HepG2 (cell line): ENCODE measurements around the gene SPIRE1.

Source experiments
- CTCF ChIP-seq: sonication (generic); formaldehyde crosslinking; IDR thresholded peaks from 2 replicates; pipeline ENCODE4 v1.5.0; 2020; ENCODE audit warnings: mild to moderate bottlenecking, missing genetic modification reagents, moderate library complexity
- DPF2 ChIP-seq: sonication (generic); formaldehyde crosslinking; IDR thresholded peaks from 2 replicates; pipeline ENCODE4 v1.4.0; 2020; ENCODE audit warnings: mild to moderate bottlenecking, low read depth, missing genetic modification reagents, borderline replicate concordance
- EP300 ChIP-seq, 3 experiments: sonication (generic) in 1 of 3; formaldehyde crosslinking in 1 of 3; IDR thresholded peaks; 2 replicates each; pipeline versions ENCODE4 v1.5.1 to v1.6.1; 2011 to 2020; ENCODE audit warnings: low read depth in 2 of 3, low read length in 2 of 3, borderline replicate concordance in 1 of 3, improper control_type of control experiment in 1 of 3, mild to moderate bottlenecking in 1 of 3, missing genetic modification reagents in 1 of 3, moderate library complexity in 1 of 3
- PATZ1 ChIP-seq: sonication (generic); formaldehyde crosslinking; IDR thresholded peaks from 2 replicates; pipeline ENCODE4 v1.4.0; 2020; ENCODE audit warnings: missing genetic modification reagents
- POLR2AphosphoS5 ChIP-seq: IDR thresholded peaks from 2 replicates; pipeline ENCODE4 v1.6.1; 2012; ENCODE audit warnings: low read depth, low read length
- RFXANK ChIP-seq: IDR thresholded peaks from 2 replicates; pipeline ENCODE4 v1.6.1; 2016
- SMARCE1 ChIP-seq: fragments of 450-650 bp; IDR thresholded peaks from 2 replicates; pipeline ENCODE4 v1.6.1; 2017; ENCODE audit warnings: borderline replicate concordance
- ZNF549 ChIP-seq: sonication (generic); formaldehyde crosslinking; IDR thresholded peaks from 2 replicates; pipeline ENCODE4 v1.5.0; 2020; ENCODE audit warnings: missing genetic modification reagents

- no peak for TF ChIP-seq POLR2AphosphoS5
- no peak for TF ChIP-seq PATZ1 (CRISPR knock-in tag)
- TF ChIP-seq CTCF (CRISPR knock-in tag): no peak
- no peak for TF ChIP-seq EP300 (IDR thresholded peaks at IDR 0.05; ENCODE audit: low read depth in 2 of 2, low read length in 2 of 2)
- TF ChIP-seq EP300 (CRISPR knock-in tag; IDR thresholded peaks at IDR 0.05; ENCODE audit: borderline replicate concordance): no peak
- TF ChIP-seq RFXANK (CRISPR knock-in tag): no peak
- TF ChIP-seq DPF2 (CRISPR knock-in tag): no peak
- TF ChIP-seq SMARCE1: no peak
- no peak for TF ChIP-seq ZNF549 (CRISPR knock-in tag)
Observed at GRCh38 chr18:12554796-12555388, 103.0 kb downstream of the SPIRE1 start.
